CD4-positive, alpha-beta T cell treated with Interleukin-17A for 4 hours (primary cell): ENCODE results near the gene USP48.
A peak's percentile ranks its signal among the peaks of the same experiment; 100 is the strongest.

Experiments used
- DNase-seq: peaks from one replicate; pipeline ENCODE4 v3.0.0-alpha.2; 2020; ENCODE audit warnings: mixed read lengths

Gene USP48

DNA sequence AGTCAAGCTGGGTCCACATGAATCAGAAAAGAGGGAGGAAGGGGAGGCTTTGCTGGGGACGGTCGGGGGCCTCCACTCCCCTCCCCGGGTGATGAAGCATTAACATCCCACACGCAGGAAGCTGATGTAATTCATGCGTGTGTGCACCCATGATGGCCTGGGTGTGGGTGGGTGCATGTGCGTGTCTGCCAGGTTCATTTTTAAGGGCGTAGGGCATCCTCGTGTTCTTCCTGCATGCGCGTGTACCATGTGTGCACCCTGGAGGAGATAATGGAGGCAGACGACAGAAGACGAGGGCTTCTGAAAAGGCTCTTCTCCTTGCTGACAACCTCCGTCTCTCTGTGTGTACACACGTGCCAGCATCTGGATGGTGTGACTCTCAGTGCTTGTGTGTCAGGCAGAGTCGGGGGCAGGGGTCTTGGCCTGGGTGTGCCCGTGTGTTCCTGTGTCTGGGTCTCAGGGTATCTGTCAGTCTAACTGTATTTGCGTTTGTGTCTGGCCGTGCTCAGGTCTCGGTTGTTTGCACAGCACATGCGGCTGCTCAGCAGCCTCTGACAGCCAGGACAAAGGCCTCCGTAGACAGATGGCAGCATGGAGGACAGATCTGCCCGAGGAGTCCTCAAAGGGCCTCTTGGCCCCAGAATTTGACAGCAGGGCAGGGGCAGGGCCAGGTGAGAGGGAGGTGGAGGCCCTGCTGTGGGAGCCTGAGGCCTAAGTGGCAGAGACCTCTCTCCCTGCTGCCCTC lies 116.2 kb downstream of the USP48 start:
- DNase-seq = no peak

DNA sequence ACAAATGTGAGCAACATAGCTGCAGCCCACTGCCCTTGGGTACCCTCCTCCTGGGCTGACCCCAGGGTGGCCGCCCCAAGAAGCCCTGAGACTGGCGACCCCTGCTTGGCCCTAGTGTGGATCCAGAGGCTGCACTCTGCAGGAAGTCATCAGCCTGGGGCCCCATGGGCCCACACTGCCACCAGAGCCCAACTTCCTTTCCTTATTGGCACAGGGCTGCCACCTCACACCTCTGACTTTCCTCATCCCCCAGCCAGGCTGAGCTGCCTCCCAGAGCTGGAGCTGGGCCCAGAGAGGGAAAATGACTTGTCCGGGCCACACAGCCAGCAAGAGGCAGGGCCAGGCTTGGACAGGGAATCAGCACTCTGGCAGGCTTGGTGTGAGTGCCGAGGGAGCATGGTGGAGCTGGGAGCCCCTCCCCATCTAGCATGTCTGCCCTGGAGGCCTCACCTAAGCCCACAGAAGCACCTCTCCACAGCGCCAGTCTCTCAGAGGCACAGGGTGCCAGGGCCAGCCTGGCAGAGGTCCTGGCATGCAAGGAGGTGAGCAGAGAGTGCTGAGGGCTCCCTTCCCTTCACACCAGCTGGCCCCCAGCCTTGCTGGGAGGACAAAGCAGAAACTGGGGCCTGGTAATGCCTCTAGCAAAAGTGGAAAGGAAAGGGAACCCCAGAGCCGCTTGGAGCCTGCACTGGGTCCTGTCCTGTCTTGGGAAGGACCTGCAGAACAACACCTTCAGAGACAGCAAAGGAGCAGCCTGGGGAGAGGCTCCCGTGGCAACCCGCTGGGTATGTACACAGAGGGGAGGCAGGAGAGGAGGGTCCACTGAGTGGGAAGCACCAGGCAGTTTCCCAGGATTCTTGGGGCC lies 117.0 kb downstream of the USP48 start:
- no peak for DNase-seq

DNA sequence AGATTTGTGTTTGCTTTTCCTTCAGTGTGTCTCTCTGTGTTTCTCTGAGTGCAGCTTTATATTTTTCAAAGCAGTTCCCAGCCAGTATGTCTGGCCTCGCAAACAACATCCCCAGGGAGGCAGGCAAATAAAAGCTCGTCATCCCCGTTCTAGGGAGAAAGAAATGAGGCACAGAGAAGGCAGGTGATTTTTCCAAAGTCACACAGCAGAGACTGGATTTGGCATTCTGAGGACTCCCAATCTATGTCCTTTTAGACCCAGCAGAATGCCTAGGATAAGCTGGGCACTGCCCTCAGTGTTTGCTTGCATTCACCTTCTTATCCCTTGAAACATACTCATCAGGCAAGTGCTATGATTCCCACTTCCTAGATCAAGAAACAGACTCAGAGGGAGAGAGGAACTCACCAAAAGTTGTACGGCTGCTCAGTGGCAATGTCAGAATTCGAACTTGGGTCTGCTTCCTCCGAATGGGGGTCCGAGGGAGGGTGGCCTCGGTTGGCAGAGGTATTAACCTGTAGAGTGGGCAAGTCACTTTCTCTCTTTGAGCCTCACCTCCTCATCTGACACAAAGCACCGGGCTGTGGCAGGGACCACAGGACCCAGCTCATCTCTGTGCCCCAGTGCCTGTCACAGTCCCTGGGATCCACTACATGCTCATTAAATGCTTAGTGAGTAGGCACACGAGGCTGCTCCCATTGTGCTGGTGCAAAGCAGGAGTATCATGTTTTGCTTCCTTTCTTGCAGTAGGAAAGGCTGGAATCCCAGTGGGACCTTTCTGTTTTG lies 118.0 kb downstream of the USP48 start:
- no peak for DNase-seq

DNA sequence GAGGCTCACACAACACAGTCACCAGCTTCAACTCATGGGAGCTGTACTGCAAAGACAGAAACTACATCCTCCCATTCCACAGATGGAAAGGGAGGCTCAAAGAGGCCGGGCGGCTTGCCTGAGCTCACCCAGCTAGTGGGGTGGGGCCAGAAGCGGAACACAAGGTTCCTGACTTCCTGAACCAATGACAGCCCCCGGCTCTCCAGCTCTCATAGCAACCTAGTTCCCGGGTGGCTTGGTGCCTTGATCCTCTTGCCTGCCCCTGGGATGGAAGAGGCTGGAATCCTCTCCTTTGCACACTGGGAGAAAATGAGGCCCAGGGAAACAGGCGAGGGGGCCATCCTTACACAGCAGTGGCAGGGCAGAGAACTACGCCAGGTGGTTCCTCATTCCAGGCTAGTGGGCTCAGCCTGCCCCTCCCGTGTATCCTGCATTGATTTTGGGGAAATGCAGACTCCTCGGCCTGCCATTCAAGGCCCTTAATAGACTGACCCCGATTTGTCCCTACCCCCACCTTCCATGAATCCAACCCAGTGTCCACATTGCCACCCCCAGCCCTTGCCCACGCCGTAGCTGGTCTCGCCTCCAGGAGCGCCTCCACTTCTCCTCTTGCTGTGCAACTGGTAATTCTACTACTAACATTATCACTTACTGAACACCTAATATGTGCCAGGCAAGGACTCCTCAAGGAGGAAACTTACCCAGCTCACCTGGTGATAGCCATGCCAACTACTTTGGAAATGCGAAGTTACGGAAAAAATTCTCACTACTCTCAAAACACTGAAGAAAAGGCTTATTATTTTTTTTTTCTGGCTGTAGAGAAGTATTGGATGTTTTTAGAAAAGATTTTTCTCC lies 118.8 kb downstream of the USP48 start:
- DNase-seq = no peak

DNA sequence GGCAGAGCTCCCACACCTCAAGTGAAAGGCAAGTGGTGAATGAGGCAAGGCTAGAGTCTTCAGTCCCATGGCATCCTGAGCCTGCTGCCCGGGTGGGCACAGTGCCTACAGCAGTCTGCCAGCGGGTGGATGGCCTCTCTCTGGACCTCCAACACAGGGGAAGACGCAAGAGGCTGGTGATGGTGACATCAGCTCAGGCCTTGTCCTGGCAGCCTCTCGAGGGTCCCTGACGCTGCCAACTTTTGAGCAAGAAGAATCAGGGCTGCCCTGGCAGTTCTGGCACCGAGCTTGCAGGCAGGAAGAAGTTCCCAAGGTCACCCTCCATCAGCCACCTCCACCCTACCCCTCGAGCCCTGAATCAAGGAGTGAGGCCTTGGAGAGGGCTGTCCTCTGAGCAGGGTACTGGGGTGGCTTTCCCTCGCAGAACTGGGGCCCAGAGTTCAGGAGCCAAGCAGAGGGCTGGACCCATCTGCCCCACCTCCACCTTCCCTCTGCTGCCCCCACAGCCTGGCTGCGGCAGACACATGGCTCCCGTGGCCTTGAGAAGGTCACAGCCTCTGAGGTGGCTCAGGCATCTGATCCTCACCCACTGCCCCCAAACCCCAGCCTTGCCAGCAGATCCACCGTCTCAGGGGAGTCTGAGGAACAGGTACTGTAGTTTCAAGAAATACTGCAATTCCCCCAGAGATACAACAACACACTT lies 119.5 kb downstream of the USP48 start:
- no peak for DNase-seq

DNA sequence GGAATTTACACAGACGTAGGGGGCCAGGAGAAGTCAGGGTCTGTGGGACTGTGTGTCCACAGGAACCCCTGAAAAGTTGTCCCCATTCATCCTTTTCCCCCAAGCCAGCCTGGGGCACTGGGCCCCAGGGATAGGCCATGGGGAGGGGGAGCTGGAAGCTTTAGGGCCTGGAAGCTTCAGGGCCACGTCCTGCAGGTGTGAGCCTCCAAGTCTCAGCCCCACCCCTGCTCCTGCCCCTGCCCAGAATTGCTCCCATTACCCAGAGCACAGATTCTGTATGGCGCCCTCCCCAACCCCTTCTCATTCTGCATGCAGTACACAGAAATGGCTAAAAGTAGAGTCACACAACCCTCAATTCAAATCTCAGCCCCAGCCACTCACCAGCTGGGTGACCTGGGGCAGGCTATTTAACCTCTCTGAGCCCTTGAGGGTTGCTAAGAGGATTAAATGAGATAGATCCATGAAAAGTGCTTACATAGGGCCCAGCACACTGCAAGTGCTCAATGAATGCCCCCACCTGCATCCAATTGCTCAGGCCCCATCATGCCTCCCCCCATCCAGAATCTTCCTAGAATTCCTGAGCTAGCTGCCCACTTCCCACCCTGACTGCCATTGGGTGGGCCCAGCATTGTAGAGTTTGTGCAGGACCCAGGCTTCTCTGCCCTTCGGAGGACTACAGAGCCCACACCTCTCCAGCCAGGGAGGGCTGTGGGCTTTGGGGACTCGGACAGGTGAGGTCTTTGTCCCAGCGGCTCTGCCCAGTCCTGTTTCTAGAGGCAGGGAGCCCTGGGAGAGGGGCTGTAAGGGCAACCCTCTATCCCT lies 120.3 kb downstream of the USP48 start:
- no peak for DNase-seq

DNA sequence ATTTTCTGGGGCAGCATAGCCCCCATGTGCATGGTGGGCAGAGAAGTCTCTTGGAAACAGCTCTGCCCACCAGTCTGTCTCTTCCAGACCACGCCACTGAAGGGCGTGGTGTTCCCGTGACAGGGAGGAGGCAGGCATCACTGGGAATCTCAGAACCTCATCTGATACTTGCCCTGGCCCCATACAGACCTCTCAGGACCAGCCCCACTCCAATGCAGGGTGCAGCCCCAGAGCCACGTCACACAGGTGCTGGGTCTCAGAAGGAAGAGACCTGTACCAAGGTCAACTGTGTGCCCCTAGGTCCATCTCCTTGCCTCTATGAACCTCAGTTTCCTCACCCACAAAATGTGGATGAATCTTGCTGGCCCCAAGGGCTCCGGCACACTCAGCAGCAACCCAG lies 121.1 kb downstream of the USP48 start:
- DNase-seq = no peak

DNA sequence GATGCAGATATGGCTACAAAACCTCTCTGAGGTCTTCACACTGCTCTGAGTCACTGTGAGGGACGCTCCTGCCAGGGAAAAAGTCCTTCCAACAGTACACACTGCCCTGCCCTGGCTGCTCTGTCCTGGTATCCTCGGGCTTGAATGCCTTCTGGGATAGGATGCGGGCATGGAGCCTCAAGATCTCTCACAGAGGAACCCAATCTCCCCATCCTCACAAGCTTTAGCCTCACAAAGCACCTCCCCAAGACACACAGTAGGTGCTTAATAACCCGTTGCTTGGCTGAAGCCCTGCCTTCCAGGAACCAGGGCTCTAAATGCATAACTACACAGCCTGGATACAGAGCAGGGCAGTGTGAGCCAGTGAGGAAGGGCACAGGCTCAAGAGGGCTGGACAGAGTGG lies 123.0 kb downstream of the USP48 start:
- no peak for DNase-seq

DNA sequence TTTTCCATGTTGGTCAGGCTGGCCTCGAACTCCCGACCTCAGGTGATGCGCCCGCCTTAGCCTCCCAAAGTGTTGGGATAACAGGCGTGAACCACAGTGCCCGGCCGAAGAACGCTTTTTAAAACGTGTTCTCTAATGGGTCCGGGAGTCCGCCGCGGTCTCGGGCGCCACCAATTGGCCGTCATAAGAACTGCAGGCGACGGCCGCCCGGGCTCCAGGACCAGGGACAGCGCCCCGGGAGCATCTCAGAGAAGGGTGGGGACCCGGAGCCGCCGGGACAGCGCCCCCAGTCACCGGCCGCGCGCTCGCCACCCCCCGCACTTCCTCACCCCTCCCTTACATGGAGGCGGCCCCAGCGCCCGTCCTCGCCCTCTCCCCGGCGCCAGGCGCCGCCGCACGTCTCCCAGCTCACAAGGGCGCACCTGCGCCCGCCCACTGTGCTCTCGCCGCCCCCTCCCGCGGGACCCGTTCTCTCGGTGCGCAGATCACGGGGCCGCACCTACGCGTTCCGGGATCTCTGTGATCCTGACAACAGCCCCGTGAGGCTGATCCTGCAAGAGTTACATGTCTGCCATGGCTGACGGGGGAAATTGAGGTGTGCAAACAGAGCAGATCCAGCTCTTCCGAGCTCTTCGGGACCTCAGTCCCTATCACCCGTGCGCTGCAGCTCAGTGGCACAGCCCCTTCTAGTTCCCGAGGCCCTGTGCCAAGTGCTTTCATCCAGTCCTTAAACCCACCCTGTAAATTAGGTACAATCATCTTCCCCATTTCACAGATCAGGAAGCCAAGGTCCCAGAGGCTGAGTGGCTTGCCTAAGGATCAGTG lies 123.6 kb downstream of the USP48 start:
- peak; percentile 78 for DNase-seq

DNA sequence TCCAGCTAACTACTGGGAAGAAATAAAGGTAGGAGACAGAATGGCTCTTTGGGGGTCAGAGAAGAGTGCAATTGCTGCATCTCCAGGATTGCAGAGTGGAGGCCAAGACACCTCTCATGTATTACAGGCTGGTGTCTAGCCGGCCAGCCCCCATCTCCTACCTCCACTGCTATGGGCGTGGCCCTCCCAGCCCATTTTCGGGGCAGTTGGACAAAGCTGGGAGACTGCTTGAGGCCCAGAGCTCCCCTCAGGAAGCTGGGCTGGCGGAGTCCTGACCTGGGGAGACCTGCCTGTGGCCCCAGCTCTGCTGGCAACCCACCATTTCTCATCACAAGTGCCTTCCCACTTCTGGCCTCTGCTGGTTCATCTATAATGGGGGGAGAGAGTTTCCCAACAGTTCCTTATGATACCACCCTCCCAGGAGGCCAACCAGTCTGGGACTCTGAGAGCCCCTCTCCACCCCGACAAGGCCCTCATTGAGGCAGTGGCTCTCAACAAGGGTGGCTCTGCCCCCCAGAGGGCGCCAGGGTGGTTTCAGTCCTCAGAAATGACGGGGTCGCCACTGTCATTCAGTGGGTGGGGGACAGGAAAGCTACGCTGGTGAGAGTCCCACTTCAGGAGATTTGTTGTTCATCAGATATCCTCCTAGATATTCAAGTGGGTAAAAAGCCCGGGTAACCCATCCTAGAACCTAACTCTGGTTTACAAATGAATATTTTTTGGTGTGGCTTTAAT lies 125.3 kb downstream of the USP48 start:
- DNase-seq = no peak

DNA sequence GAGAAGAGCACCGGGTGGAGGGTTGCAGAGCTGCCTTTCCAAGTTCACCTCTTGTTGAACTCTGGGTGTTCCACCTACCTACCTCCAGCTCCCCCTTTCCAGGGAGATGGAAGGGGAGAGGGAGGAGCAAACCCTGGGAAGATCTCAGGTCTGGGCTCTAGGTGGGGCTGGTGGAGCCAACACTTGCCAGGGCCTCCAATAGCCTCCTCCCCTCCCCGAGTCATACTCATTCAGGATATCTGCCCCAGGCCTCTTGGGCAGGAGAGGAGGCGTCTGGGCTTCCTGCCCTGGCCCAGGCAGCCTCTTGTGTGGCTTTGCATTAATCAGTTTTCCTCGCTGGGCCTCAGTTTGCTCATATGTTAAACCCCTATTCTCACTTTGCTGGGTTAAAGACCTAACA lies 127.2 kb downstream of the USP48 start:
- DNase-seq = no peak

DNA sequence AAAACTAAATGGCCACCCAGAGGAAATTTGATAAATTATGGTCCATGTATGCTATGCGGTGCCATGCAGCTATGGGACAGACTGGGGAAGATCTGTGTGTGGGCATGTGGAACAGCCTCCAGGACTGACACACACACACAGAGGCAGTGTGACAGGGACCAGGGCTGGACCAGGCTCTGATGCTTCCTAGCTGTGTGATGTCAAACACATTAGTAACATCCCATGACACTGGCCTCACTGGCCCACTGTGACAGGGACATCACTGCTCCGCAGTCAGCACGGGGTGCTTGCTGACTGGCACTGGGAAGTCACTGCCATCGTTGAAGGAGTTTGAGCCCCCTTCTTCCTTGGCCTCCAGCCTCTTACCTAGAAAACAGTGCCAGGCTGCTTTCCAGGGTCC lies 127.7 kb downstream of the USP48 start:
- no peak for DNase-seq

DNA sequence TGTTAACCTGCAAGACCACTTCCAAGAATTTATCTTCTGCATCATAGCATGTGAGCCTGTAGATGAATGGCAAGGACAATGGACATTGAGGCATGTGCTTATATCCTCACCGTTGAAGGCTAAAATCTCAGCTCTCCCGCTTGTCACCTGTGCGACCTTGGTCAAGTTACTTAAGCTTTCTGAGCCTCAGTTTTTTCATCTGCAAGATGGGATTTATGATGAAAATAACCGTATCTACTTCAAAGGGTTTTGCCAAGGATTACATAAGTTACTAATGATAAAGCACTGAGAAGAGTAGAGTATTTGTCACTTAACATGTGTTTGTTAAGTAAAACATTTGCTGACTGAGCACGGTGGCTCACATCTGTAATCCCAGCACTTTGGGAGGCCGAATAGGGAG lies 128.7 kb downstream of the USP48 start:
- no peak for DNase-seq

DNA sequence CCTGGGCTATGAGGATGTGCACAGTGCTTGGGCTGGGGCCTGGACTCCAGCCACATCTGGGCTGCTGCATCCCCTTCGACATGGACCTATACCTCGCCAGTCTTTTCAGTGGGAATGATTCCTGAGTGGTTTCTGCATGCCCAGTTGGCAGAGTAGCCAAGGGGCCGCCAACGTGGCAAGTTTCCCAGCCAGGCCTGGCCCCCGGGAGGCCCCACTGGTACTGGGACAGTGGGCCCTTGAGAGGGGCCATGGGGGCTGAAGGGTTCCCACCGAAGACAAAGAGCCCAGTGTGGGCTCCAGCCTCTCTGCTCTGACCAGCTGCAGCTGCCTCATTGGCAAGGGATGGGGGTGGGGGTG lies 129.2 kb downstream of the USP48 start:
- no peak for DNase-seq

DNA sequence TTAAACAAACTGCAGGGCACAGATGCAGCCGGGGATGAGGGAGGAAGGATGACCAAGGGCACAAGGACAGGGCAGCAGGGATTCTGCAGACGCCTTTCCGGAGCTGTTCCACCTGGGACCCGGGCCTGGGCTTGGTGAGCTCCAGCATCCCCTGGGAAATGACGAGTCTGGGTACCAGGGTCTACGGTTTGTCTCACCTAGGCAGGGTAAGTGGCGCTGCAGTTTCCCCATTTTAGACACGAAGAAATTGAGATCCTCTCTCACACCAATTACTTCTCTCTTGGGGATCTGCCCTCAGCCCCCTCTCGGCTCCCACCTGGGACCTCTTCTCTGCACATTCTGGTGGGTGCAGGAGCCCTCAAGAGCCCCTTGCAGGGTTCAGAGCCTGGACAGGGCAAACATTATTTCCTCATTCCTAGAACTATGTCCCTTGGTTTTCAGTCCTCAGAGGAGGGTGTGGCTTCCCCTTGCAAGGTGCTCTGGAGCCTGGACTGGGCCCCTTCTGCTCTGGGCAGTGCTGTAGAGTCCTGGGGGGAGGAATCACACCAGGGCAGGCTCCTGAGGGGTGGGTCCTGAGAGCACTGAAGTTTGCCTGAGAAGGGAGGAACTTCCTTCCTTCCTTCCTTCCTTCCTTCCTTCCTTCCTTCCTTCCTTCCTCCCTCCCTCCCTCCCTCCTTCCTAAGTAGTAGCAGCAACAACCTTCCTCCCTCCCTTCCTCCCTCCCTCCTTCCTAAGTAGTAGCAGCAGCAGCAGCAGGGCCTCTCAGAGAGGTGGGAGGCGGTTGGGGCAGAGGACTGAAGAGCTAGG lies 129.8 kb downstream of the USP48 start:
- DNase-seq = no peak

DNA sequence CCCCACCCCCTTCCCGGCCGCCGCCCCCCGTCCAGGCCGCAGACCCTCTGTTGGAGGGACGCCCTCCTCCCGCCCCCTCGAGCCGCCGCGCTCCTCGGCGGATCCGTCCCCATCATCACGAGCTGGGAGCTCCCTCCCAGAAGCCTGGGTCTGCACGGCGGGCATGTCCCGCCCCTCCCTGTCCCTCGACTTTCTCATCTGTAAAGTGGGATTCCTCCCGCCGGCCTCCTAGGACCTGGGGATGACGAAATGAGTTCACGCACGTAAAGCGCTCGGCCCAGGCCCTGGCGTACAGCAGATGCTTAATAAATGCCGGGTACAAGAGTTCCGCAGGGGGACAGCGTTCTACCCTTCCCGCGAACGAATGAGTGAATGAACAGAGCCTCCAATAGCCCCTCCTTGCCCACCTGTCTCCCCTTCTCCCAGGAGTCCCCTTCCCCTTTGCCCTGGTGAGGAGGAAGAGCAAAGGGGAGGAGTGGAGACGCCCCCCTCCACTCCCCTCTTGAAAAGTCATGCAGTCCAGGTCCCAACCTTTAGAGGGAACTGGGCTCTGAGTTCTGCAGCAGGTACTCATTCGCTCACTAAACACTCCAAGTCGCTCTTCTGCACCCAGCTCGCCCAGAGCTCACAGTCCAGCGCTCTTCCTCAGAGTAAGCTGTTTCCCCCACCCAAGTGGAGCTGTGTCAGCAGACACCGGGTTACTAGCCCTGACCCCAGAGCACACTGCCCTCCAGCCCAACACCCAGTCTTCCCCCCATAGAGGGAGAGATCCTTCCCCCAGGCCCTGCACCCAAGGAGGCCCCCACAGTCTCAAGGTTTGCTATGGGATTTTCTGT lies 130.6 kb downstream of the USP48 start:
- peak; percentile 10 for DNase-seq

DNA sequence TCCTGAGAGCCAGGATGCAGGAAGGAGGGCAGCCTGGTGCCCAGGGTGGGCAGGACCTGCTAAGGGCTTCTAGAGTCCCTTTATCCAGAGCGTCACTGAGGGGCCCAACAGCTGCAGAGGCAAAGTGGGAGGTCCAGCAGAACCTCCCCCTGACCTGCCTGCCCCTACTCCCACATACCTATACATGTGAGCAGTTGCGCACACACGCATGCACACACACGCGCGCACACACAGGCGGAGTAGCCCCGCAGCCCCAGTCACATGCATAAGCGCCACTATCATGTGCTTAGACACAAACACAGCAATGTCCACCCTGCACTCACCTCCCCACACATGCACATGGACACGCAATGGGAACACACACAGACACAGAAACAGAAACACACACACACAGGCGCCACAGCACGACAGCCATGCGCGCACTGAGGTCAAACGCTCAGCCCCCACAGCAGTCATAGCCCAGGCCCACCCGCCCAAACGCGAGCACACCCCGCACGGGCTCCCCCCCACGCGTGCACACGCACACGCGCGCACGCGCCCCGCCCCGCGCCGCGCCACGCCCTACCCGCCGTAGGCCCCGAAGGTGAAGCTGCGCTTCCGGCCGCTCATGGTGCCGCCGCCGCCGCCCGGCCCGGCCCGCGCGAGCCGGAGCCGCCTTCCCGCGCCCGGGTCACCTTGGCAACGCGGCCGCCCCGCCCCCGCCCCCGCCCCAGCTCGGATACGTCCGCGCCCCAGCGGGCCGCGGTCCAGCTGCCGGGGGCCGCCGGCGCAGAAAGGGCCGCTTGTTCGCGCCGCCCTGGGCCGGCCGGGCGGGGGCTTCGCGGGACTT lies 131.5 kb downstream of the USP48 start:
- DNase-seq = peak; percentile 69
